ENCODE data around the gene PAIP2B. TPM values are rescaled to one million over a fixed set of nuclear protein-coding genes. Genes with fewer than 3 reads are reported as not detected.

Gene PAIP2B
- total RNA-seq, 6 experiments from 2014 or later, result 0.11 to 0.40 (median 0.20) TPM

GRCh38 chr2:71250935-71251334 is 24.0 kb upstream of the PAIP2B start:
- DNase-seq, result no peak
- no peaks in the 10 kb centered on the region for H3K36me3 Mint-ChIP-seq (ENCODE audit: low read depth)
- H3K4me1 Mint-ChIP-seq (ENCODE audit: low read depth), result no peaks in the 10 kb centered on the region
- no peak overlapping the region for H3K27ac Mint-ChIP-seq
- peaks cover 9% of the 10 kb centered on the region for H3K27me3 Mint-ChIP-seq (ENCODE audit: insufficient read depth)
- H3K9me3 Mint-ChIP-seq, result no peaks in the 10 kb centered on the region; the same call in 1 of the 2 replicates
- no peak overlapping the region for H3K4me3 Mint-ChIP-seq
- no peak for TF ChIP-seq CTCF (IDR thresholded peaks at IDR 0.05)

GRCh38 chr2:71244302-71244660 is 17.4 kb upstream of the PAIP2B start:
- Mint-ChIP-seq H3K4me3 (no peak overlapping the region), H3K27me3 (ENCODE audit: insufficient read depth) (peaks cover 19% of the 10 kb centered on the region)

GRCh38 chr2:71243634-71244301 is 16.9 kb upstream of the PAIP2B start:
- H3K4me3 Mint-ChIP-seq, result no peak overlapping the region
- H3K27me3 Mint-ChIP-seq (ENCODE audit: insufficient read depth), result peaks cover 19% of the 10 kb centered on the region
- H3K4me1 Mint-ChIP-seq (ENCODE audit: low read depth), result no peaks in the 10 kb centered on the region
- no peaks in the 10 kb centered on the region for H3K36me3 Mint-ChIP-seq (ENCODE audit: low read depth)
- DNase-seq, result no peak
- no peak for TF ChIP-seq CTCF (IDR thresholded peaks at IDR 0.05)
- no peak overlapping the region for H3K27ac Mint-ChIP-seq
- H3K9me3 Mint-ChIP-seq, result no peaks in the 10 kb centered on the region

More at GRCh38 chr2:71244302-71244660, 17.4 kb upstream of the PAIP2B start:
- Mint-ChIP-seq H3K9me3 (no peaks in the 10 kb centered on the region), H3K36me3 (ENCODE audit: low read depth) (no peaks in the 10 kb centered on the region), H3K27ac (no peak overlapping the region), H3K4me1 (ENCODE audit: low read depth) (no peaks in the 10 kb centered on the region)
- DNase-seq, result no peak
- no peak for TF ChIP-seq CTCF (IDR thresholded peaks at IDR 0.05)

GRCh38 chr2:71240794-71241193 is 13.9 kb upstream of the PAIP2B start:
- no peak for TF ChIP-seq CTCF (IDR thresholded peaks at IDR 0.05)
- Mint-ChIP-seq H3K4me3 (no peak overlapping the region), H3K4me1 (ENCODE audit: low read depth) (no peaks in the 10 kb centered on the region), H3K36me3 (ENCODE audit: low read depth) (no peaks in the 10 kb centered on the region), H3K27ac (no peak overlapping the region), H3K9me3 (no peaks in the 10 kb centered on the region), H3K27me3 (ENCODE audit: insufficient read depth) (peaks cover 22% of the 10 kb centered on the region)
- DNase-seq, result no peak

- Mint-ChIP-seq H3K4me1 (ENCODE audit: low read depth) (no peaks in the 10 kb centered on the region), H3K36me3 (ENCODE audit: low read depth) (no peaks in the 10 kb centered on the region), H3K27ac (no peak overlapping the region), H3K27me3 (ENCODE audit: insufficient read depth) (peaks cover 29% of the 10 kb centered on the region), H3K4me3 (no peak overlapping the region), H3K9me3 (no peaks in the 10 kb centered on the region)
- TF ChIP-seq CTCF (IDR thresholded peaks at IDR 0.05), result no peak
- DNase-seq, result no peak
These were observed 11.2 kb upstream of the PAIP2B start for GRCh38 chr2:71238089-71238488.

All from HFFc6 (cell line).